GM18507 (cell line): Measurements from ENCODE around the gene PEPD.
"Not testable (repeated sequence)": the region's sequence is repeated elsewhere in the genome, so short reads cannot be mapped to it uniquely, and the experiment has no call there.

Experiments
- DNase-seq: peaks from one replicate; pipeline ENCODE4 v3.0.0; 2011; ENCODE audit warnings: low read depth; ENCODE audit not compliant: insufficient read length; ENCODE audit errors: extremely low spot score
- FAIRE-seq: peaks from 2 replicates; lab custom pipeline; 2011; peaks lifted over from hg19 to GRCh38; lab: Jason Lieb, UNC

Gene PEPD

GRCh38 chr19:33484226-33484774, 37.3 kb downstream of the PEPD start:
- DNase-seq: no peak
- FAIRE-seq: no peak

GRCh38 chr19:33482476-33482875, 39.1 kb downstream of the PEPD start:
- no peak for FAIRE-seq

GRCh38 chr19:33481863-33482262, 39.7 kb downstream of the PEPD start:
- FAIRE-seq (no peak), DNase-seq (no peak)

More at GRCh38 chr19:33482476-33482875, 39.1 kb downstream of the PEPD start:
- no peak for DNase-seq

- FAIRE-seq, DNase-seq: not testable (repeated sequence)
Observed at GRCh38 chr19:33479570-33479969, 42.0 kb downstream of the PEPD start.

- FAIRE-seq (no peak), DNase-seq (no peak)
Observed at GRCh38 chr19:33477781-33478180, 43.8 kb downstream of the PEPD start.

GRCh38 chr19:33476151-33476707, 45.4 kb downstream of the PEPD start:
- FAIRE-seq: no peak
- no peak for DNase-seq

GRCh38 chr19:33473653-33474305, 47.8 kb downstream of the PEPD start:
- no peak for DNase-seq
- no peak for FAIRE-seq

- FAIRE-seq: no peak
- DNase-seq: no peak
Observed at GRCh38 chr19:33472691-33473652, 48.6 kb downstream of the PEPD start.

GRCh38 chr19:33472226-33472625, 49.4 kb downstream of the PEPD start:
- no peak for FAIRE-seq
- DNase-seq: no peak

GRCh38 chr19:33471111-33471996, 50.2 kb downstream of the PEPD start:
- DNase-seq: no peak
- no peak for FAIRE-seq

- DNase-seq (no peak), FAIRE-seq (no peak)
Observed at GRCh38 chr19:33470686-33471085, 50.9 kb downstream of the PEPD start.

- FAIRE-seq (no peak), DNase-seq (no peak)
Observed at GRCh38 chr19:33470040-33470330, 51.6 kb downstream of the PEPD start.

- FAIRE-seq (no peak), DNase-seq (no peak)
Observed at GRCh38 chr19:33469171-33470039, 52.2 kb downstream of the PEPD start.

- no peak for FAIRE-seq
- DNase-seq: no peak
Observed at GRCh38 chr19:33468361-33469170, 53.0 kb downstream of the PEPD start.

GRCh38 chr19:33467851-33468250, 53.7 kb downstream of the PEPD start:
- no peak for FAIRE-seq
- no peak for DNase-seq

- FAIRE-seq (no peak), DNase-seq (no peak)
Observed at GRCh38 chr19:33465834-33466233, 55.8 kb downstream of the PEPD start.

GRCh38 chr19:33465371-33465770, 56.2 kb downstream of the PEPD start:
- FAIRE-seq (no peak), DNase-seq (no peak)

- FAIRE-seq: no peak
- DNase-seq: no peak
Observed at GRCh38 chr19:33464733-33465115, 56.9 kb downstream of the PEPD start.
